ENCODE results near the gene DAO.
A peak's percentile ranks its signal among the peaks of the same experiment; 100 is the strongest.
"Not testable (repeated sequence)": the region's sequence is repeated elsewhere in the genome, so short reads cannot be mapped to it uniquely, and the experiment has no call there.

Gene DAO

GRCh38 chr12:108856170-108856427, 23.8 kb upstream of the DAO start:
- H3K36me3 Mint-ChIP-seq (ENCODE audit: low read depth): peaks cover 42% of the 10 kb centered on the region
- H3K4me3 Mint-ChIP-seq: peak overlapping the region; percentile 93

DNA sequence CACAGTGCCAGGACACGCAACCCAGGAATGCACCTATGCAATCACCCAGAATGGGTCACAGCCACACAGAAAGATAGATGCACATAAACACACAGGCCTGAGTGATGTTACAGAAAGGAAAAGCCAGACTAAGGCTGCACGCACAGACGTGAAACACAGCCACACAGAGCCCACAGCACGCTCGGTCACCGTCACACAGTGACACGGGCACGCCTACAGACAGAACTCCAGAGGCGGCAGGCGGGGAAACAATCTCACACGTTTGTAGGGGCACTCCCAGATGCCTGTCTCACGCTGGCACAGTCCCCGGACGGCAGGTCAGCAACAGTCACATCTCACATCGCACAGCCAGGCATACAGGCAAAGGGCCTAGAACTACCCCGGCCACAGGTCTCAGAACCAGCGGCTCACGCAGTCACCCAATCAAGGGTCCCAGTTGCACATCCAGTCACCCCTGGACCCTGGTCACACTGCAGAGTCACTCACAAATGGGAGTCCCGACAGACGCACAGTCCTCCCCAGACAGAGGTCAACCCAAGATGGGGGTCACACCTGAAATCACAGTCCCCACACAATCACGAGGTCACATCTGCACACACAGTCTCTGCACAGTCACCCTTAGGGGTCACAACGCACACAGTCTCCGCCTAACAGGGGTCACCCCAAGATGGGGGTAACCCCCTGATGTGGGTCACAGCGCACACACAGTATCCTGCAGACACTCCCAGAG, 23.3 kb upstream of the DAO start:
- TF ChIP-seq, protein P1, sequence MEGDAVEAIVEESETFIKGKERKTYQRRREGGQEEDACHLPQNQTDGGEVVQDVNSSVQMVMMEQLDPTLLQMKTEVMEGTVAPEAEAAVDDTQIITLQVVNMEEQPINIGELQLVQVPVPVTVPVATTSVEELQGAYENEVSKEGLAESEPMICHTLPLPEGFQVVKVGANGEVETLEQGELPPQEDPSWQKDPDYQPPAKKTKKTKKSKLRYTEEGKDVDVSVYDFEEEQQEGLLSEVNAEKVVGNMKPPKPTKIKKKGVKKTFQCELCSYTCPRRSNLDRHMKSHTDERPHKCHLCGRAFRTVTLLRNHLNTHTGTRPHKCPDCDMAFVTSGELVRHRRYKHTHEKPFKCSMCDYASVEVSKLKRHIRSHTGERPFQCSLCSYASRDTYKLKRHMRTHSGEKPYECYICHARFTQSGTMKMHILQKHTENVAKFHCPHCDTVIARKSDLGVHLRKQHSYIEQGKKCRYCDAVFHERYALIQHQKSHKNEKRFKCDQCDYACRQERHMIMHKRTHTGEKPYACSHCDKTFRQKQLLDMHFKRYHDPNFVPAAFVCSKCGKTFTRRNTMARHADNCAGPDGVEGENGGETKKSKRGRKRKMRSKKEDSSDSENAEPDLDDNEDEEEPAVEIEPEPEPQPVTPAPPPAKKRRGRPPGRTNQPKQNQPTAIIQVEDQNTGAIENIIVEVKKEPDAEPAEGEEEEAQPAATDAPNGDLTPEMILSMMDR (IDR thresholded peaks at IDR 0.05): no peak
- Mint-ChIP-seq H3K36me3 (ENCODE audit: low read depth) (peaks cover 37% of the 10 kb centered on the region), H3K4me3 (peak overlapping the region; percentile 93), H3K9me3 (peaks cover 7% of the 10 kb centered on the region), H3K27me3 (ENCODE audit: low read depth, poor library complexity) (peaks cover 9% of the 10 kb centered on the region), H3K27ac (peak overlapping the region; percentile 98), H3K4me1 (peaks cover 67% of the 10 kb centered on the region)
- DNase-seq: peak; percentile 34

More at GRCh38 chr12:108856170-108856427, 23.8 kb upstream of the DAO start:
- Mint-ChIP-seq H3K4me1 (peaks cover 72% of the 10 kb centered on the region), H3K9me3 (peaks cover 7% of the 10 kb centered on the region), H3K27ac (peak overlapping the region; percentile 98), H3K27me3 (ENCODE audit: low read depth, poor library complexity) (peaks cover 9% of the 10 kb centered on the region)
- TF ChIP-seq, protein P1 (IDR thresholded peaks at IDR 0.05): no peak
- peak; percentile 34 for DNase-seq

DNA sequence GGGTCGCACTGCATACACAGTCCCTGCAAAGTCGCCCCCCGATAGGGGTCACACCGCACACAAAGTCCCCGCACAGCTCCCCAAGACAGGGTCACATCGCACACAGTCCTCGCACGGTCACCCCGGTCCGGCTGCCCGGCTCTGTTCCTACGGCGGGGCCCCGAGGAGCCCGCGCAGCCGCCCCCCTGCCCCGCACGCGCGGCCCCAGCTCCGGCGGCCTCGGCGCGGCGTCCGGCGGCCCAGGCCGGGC, 22.8 kb upstream of the DAO start:
- Mint-ChIP-seq H3K4me1 (peaks cover 65% of the 10 kb centered on the region), H3K36me3 (ENCODE audit: low read depth) (peaks cover 34% of the 10 kb centered on the region), H3K27me3 (ENCODE audit: low read depth, poor library complexity) (peaks cover 12% of the 10 kb centered on the region), H3K9me3 (peaks cover 7% of the 10 kb centered on the region), H3K27ac (peak overlapping the region; percentile 98), H3K4me3 (peak overlapping the region; percentile 93)
- TF ChIP-seq, protein P1 (IDR thresholded peaks at IDR 0.05): no peak
- DNase-seq: no peak

DNA sequence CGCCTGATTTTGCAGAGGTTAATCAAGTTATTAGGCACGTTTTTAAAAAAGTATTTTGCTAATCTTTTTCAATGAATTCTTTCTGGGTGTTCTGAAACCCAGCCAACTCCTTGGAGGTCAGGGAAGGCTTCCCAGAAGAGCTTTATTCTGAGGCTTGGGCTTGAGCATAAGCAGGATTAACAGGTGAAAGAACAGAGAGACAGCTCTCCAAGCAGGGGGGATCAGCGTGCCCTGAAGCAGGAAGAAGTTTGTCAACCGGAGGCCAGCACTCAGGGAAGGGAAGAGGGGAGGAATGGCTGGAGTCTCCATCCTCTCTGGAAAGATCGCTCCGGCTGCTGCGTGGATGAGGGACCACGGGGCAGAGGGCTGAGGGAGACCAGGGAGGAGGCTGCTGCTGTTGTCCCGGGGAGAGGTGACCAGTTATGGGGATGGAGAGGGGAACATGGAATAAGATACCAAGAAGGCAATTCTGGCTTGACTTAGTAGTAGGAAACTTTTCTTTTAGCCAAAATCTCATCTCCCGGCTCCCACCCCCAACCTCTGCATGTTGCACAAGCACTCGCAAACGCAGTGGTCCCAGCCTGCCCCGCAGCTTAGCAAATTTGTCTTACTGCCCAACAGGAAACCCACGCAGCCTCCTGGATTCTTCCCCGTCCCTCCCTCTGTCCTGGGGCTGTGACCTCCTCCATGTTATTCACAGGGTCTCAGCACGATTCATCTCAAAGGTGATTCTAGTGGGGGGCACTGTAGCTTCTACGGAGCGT, 21.4 kb upstream of the DAO start:
- peaks cover 54% of the 10 kb centered on the region for H3K4me1 Mint-ChIP-seq
- H3K9me3 Mint-ChIP-seq: peaks cover 12% of the 10 kb centered on the region
- TF ChIP-seq, protein P1 (IDR thresholded peaks at IDR 0.05): no peak
- peak overlapping the region; percentile 81 for H3K4me3 Mint-ChIP-seq
- H3K27me3 Mint-ChIP-seq (ENCODE audit: low read depth, poor library complexity): peaks cover 18% of the 10 kb centered on the region
- peak; percentile 16 for DNase-seq
- peaks cover 20% of the 10 kb centered on the region for H3K36me3 Mint-ChIP-seq (ENCODE audit: low read depth)
- peak overlapping the region; percentile 15 for H3K27ac Mint-ChIP-seq

- peaks cover 12% of the 10 kb centered on the region for H3K36me3 Mint-ChIP-seq (ENCODE audit: low read depth)
- DNase-seq, H3K27ac Mint-ChIP-seq: not testable (repeated sequence)
- peaks cover 14% of the 10 kb centered on the region for H3K9me3 Mint-ChIP-seq
- H3K27me3 Mint-ChIP-seq (ENCODE audit: low read depth, poor library complexity): peaks cover 18% of the 10 kb centered on the region
- peaks cover 46% of the 10 kb centered on the region for H3K4me1 Mint-ChIP-seq
- H3K4me3 Mint-ChIP-seq: peak overlapping the region; percentile 81
Observed at GRCh38 chr12:108859141-108859922, 20.6 kb upstream of the DAO start.

- peaks cover 13% of the 10 kb centered on the region for H3K9me3 Mint-ChIP-seq
- TF ChIP-seq, protein P1 (IDR thresholded peaks at IDR 0.05): no peak
- no peak for DNase-seq
- peaks cover 43% of the 10 kb centered on the region for H3K4me1 Mint-ChIP-seq
- peaks cover 6% of the 10 kb centered on the region for H3K36me3 Mint-ChIP-seq (ENCODE audit: low read depth)
- no peak overlapping the region for H3K27ac Mint-ChIP-seq
- H3K27me3 Mint-ChIP-seq (ENCODE audit: low read depth, poor library complexity): peaks cover 18% of the 10 kb centered on the region
- no peak overlapping the region for H3K4me3 Mint-ChIP-seq
Observed at GRCh38 chr12:108859923-108860291, 20.0 kb upstream of the DAO start.
